GM12891 (cell line): ENCODE measurements around the gene CCL26.

ENCODE experiments used
- POLR2AphosphoS5 ChIP-seq: IDR thresholded peaks from 2 replicates; pipeline ENCODE4 v1.6.1; 2011; ENCODE audit warnings: low read depth, low read length, control low read depth
- POU2F2 ChIP-seq: IDR thresholded peaks from 2 replicates; pipeline ENCODE4 v1.6.1; 2011; ENCODE audit warnings: low read depth, mild to moderate bottlenecking, control low read depth, low read length, moderate library complexity
- SPI1 ChIP-seq: IDR thresholded peaks from 2 replicates; pipeline ENCODE4 v1.6.1; 2011; ENCODE audit warnings: low read depth, low read length, control low read depth

GRCh38 chr7:75732764-75733630 is 39.0 kb downstream of the CCL26 start:
- TF ChIP-seq SPI1 (no peak), POLR2AphosphoS5 (no peak), POU2F2 (no peak)
